WTC11 (cell line): ENCODE measurements around the gene HSPA6. TPM values are rescaled to one million over a fixed set of nuclear protein-coding genes. Genes with fewer than 3 reads are reported as not detected.
"Not testable (repeated sequence)": the region's sequence is repeated elsewhere in the genome, so short reads cannot be mapped to it uniquely, and the experiment has no call there.

ENCODE experiments used
- ATAC-seq: fragments of 200-7000 bp; cut with Tn5 transposase; 2 replicates; pipeline ENCODE4 v1.10.0; 2021; ENCODE audit warnings: mild to moderate bottlenecking, moderate library complexity
- Bru-seq: library from RNA; stranded (reverse); fragments of 400-500 nt; gene quantifications from one replicate; lab custom pipeline; 2021; lab: Mats Ljungman, UMichigan
- CTCF ChIA-PET: fragments of 300-600 bp; sonication (Branson Sonifier 250); formaldehyde crosslinking; loops from one replicate; lab custom pipeline; 2021; ENCODE audit warnings: antibody characterized with exemption; lab: Charles Lee
- POLR2A ChIA-PET: fragments of 350-600 bp; sonication (Branson Sonifier 250); formaldehyde crosslinking; loops from one replicate; lab custom pipeline; 2021; ENCODE audit warnings: antibody characterized with exemption; lab: Charles Lee
- DNase-seq: peaks from one replicate; pipeline ENCODE4 v3.0.0; 2021; ENCODE audit warnings: low spot score
- H3K27ac Mint-ChIP-seq: 2 replicates; pipeline ENCODE4 v1.8.0; 2021; ENCODE audit warnings: mixed read lengths
- H3K27me3 Mint-ChIP-seq: 2 replicates; pipeline ENCODE4 v1.8.0; 2021; ENCODE audit warnings: low read depth, mild to moderate bottlenecking, moderate library complexity, mixed read lengths
- H3K36me3 Mint-ChIP-seq: 2 replicates; pipeline ENCODE4 v1.8.0; 2021; ENCODE audit warnings: mixed read lengths
- H3K4me1 Mint-ChIP-seq: 2 replicates; pipeline ENCODE4 v1.8.0; 2022; ENCODE audit warnings: mixed read lengths
- H3K4me3 Mint-ChIP-seq: 2 replicates; pipeline ENCODE4 v1.8.0; 2021; ENCODE audit warnings: mild to moderate bottlenecking, moderate library complexity, mixed read lengths
- H3K9me3 Mint-ChIP-seq: 2 replicates; pipeline ENCODE4 v1.8.0; 2021; ENCODE audit warnings: mixed read lengths
- E2F4 ChIP-seq: sonication (generic); formaldehyde crosslinking; IDR thresholded peaks from 2 replicates; pipeline ENCODE4 v1.8.1; 2022; ENCODE audit warnings: low read depth, mild to moderate bottlenecking, moderate library complexity, missing genetic modification reagents, borderline replicate concordance
- ELF4 ChIP-seq: sonication (generic); formaldehyde crosslinking; IDR thresholded peaks from 2 replicates; pipeline ENCODE4 v1.8.1; 2022; ENCODE audit warnings: low read depth, mild to moderate bottlenecking, moderate library complexity, missing genetic modification reagents
- HMGA2 ChIP-seq: fragments of 250-450 bp; sonication (Bioruptor Pico); IDR thresholded peaks from 2 replicates; pipeline ENCODE4 v1.4.0; 2021; ENCODE audit warnings: mild to moderate bottlenecking, moderate library complexity
- HMGXB4 ChIP-seq: sonication (generic); formaldehyde crosslinking; IDR thresholded peaks from 2 replicates; pipeline ENCODE4 v1.8.1; 2023; ENCODE audit warnings: mild to moderate bottlenecking, moderate library complexity, missing genetic modification reagents
- RELA ChIP-seq: sonication (generic); formaldehyde crosslinking; IDR thresholded peaks from 2 replicates; pipeline ENCODE4 v1.8.1; 2022; ENCODE audit warnings: missing genetic modification reagents, mild to moderate bottlenecking, borderline replicate concordance
- TCF7 ChIP-seq: sonication (generic); formaldehyde crosslinking; IDR thresholded peaks from 2 replicates; pipeline ENCODE4 v1.8.0; 2022; ENCODE audit warnings: mild to moderate bottlenecking, low read depth, missing genetic modification reagents, moderate library complexity
- TP53 ChIP-seq: sonication (generic); formaldehyde crosslinking; IDR thresholded peaks from 2 replicates; pipeline ENCODE4 v1.8.1; 2023; ENCODE audit warnings: mild to moderate bottlenecking, missing genetic modification reagents
- ZNF219 ChIP-seq: sonication (generic); formaldehyde crosslinking; IDR thresholded peaks from 2 replicates; pipeline ENCODE4 v1.8.0; 2023; ENCODE audit warnings: missing genetic modification reagents, mild to moderate bottlenecking, borderline replicate concordance
- ZNF317 ChIP-seq: sonication (generic); formaldehyde crosslinking; IDR thresholded peaks from 2 replicates; pipeline ENCODE4 v1.8.1; 2023; ENCODE audit warnings: low read depth, mild to moderate bottlenecking, moderate library complexity, missing genetic modification reagents, borderline replicate concordance
- ZNF423 ChIP-seq: fragments of 250-450 bp; sonication (Bioruptor Pico); IDR thresholded peaks from 2 replicates; pipeline ENCODE4 v2.1.2; 2022; ENCODE audit warnings: mild to moderate bottlenecking, moderate library complexity
- ZNF512 ChIP-seq: sonication (generic); formaldehyde crosslinking; IDR thresholded peaks from 2 replicates; pipeline ENCODE4 v1.8.1; 2022; ENCODE audit warnings: missing genetic modification reagents, borderline replicate concordance
- long read RNA-seq, 3 experiments: library from RNA in 1 of 3; library from capped mRNA in 1 of 3; library from polyadenylated mRNA in 1 of 3; unstranded in 2 of 3; stranded (forward) in 1 of 3; transcript quantifications; one replicate each; pipeline ENCODE4 v2.0.0, GENCODE V29; 2021
- total RNA-seq: library from RNA; stranded (reverse); gene quantifications from 3 replicates; pipeline ENCODE4 v1.2.3, GENCODE V29; 2021
- TF ChIP-seq, protein P1 (sequence below): sonication (generic); formaldehyde crosslinking; IDR thresholded peaks from 2 replicates; pipeline ENCODE4 v1.8.0; 2022; ENCODE audit warnings: mild to moderate bottlenecking, missing genetic modification reagents

The HSPA6 gene
- 0.16 to 0.22 TPM in 2 of 3 replicates, not detected in the other for total RNA-seq
- not detected for Bru-seq, nascent RNA
- long read RNA-seq, experiment 1, partial matches to known transcripts, result 0 of 2 reads
- long read RNA-seq, experiment 1, other reads (novel, unspliced or antisense), result 0 of 2 reads
- long read RNA-seq, experiment 2, result 0 reads
- long read RNA-seq, experiment 3, result 0 reads

GRCh38 chr1:161523817-161524741 is at the start of gene HSPA6:
HSPA6 (plus strand) TSS chr1:161524540; CDS start chr1:161524659, 119 bp downstream.
- H3K4me1 Mint-ChIP-seq, CTCF ChIA-PET: not testable (repeated sequence)

DNA sequence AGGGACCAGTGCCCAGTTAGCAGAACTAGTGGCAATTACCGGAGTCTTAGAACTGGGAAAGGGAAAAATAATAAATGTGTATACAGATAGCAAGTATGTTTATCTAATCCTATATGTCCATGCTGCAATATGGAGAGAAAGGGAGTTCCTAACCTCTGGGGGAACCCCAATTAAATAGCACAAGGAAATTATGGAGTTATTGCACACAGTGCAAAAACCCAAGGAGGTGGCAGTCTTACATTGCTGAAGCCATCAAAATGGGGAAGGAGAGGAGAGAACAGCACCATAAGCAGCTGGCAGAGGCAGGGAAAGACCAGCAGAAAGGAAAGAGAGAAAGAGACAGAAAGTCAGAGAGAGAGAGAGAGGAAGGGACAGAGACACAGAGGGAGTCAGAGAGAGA is 46.6 kb upstream of the HSPA6 start:
- H3K36me3 Mint-ChIP-seq, result peaks cover 25% of the 10 kb centered on the region
- H3K27ac Mint-ChIP-seq, ATAC-seq, H3K4me3 Mint-ChIP-seq, POLR2A ChIA-PET, DNase-seq, CTCF ChIA-PET: not testable (repeated sequence)
- H3K4me1 Mint-ChIP-seq, result peaks cover 23% of the 10 kb centered on the region
- H3K9me3 Mint-ChIP-seq, result peaks cover 45% of the 10 kb centered on the region
- peaks cover 45% of the 10 kb centered on the region for H3K27me3 Mint-ChIP-seq

More at GRCh38 chr1:161523817-161524741, at the start of gene HSPA6:
- peak; percentile 62 for DNase-seq
- H3K36me3 Mint-ChIP-seq, POLR2A ChIA-PET: not testable (repeated sequence)
- peak; percentile 96 for TF ChIP-seq HMGXB4 (CRISPR knock-in tag)
- 0 out of 2 replicates have a peak, but pooled peaks have one; percentile 5 for TF ChIP-seq HMGA2 (CRISPR knock-in tag)
- TF ChIP-seq, all 79 proteins: peak for 2; not testable (repeated sequence) for 77
- ATAC-seq, result peak; percentile 75
- Mint-ChIP-seq H3K27me3 (peaks cover 64% of the 10 kb centered on the region), H3K4me3 (peak within 1 kb of the TSS; percentile 81)
- not testable (repeated sequence) for H3K9me3 Mint-ChIP-seq, H3K27ac Mint-ChIP-seq

DNA sequence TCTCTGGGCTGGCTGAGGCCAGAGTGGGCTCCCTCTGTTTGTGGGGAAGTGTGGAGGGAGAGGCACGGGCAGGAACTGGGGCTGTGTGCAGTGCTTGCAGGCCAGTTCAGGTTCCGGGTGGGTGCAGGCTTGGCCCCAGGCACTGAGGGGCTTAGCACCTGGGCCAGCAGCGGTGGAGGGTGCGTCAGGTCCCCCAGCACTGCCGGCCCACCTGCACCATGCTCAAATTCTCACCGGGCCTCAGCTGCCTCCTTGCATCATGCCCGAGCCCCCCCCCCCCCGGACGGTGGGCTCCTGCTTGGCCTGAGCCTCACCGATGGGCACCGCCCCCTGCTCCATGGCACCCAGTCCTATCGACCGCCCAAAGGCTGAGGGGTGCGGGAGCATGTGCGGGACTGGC is 45.4 kb upstream of the HSPA6 start:
- H3K27me3 Mint-ChIP-seq, result peaks cover 34% of the 10 kb centered on the region
- ATAC-seq, result no peak
- peaks cover 10% of the 10 kb centered on the region for H3K4me1 Mint-ChIP-seq
- CTCF ChIA-PET, result interaction anchor here (0.6 to 1.8 kb wide), 3 partner anchors 9 to 271 kb away, joined by 3 to 5 read pairs (median 4); partner anchors contain the start of gene DUSP12
- POLR2A ChIA-PET, result no interaction called here
- H3K27ac Mint-ChIP-seq, result no peak overlapping the region
- H3K9me3 Mint-ChIP-seq, result peaks cover 45% of the 10 kb centered on the region
- no peak for TF ChIP-seq TP53 (CRISPR knock-in tag)
- TF ChIP-seq ZNF317 (CRISPR knock-in tag), result no peak
- TF ChIP-seq, protein P1, sequence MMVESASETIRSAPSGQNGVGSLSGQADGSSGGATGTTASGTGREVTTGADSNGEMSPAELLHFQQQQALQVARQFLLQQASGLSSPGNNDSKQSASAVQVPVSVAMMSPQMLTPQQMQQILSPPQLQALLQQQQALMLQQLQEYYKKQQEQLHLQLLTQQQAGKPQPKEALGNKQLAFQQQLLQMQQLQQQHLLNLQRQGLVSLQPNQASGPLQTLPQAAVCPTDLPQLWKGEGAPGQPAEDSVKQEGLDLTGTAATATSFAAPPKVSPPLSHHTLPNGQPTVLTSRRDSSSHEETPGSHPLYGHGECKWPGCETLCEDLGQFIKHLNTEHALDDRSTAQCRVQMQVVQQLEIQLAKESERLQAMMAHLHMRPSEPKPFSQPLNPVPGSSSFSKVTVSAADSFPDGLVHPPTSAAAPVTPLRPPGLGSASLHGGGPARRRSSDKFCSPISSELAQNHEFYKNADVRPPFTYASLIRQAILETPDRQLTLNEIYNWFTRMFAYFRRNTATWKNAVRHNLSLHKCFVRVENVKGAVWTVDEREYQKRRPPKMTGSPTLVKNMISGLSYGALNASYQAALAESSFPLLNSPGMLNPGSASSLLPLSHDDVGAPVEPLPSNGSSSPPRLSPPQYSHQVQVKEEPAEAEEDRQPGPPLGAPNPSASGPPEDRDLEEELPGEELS (CRISPR knock-in tag), result no peak
- TF ChIP-seq E2F4 (CRISPR knock-in tag), result no peak
- TF ChIP-seq ZNF423 (CRISPR knock-in tag), result no peak
- TF ChIP-seq, all 79 proteins: peak for 0
- no peak overlapping the region for H3K4me3 Mint-ChIP-seq
- no peak for DNase-seq
- H3K36me3 Mint-ChIP-seq, result peaks cover 25% of the 10 kb centered on the region

DNA sequence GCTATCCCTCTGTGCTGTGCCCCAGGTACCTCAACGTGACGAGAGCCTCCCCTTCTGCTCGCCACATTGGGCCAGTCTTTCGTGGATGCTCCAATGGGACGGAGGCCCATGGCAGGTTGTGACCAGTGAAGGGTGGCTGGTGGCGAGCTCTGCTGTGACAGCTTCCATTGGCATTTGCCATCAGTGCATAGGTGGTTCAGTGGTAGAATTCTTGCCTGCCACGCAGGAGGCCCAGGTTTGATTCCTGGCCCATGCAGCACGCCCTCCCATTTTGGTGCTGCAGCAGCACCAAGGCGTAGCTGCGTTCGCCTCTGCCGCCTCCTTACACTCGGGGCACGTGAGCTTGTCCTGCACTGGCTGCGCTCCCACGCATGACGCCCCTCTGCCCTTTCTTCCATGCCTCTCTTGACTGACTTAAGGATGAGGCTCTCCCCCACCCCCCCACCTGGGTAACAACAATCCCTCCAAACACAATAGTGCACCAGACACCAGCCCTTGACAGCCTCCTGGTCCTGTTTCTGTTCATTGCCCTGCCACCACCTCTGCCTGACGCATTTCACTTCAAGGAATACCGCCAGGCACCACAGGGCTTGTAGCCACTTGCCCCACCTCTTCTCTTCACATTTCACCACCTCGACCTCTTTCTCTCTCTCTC is 43.8 kb upstream of the HSPA6 start:
- Mint-ChIP-seq H3K27ac (no peak overlapping the region), H3K9me3 (peaks cover 36% of the 10 kb centered on the region), H3K4me1 (no peaks in the 10 kb centered on the region), H3K27me3 (peaks cover 24% of the 10 kb centered on the region), H3K36me3 (peaks cover 21% of the 10 kb centered on the region), H3K4me3 (no peak overlapping the region)
- CTCF ChIA-PET, result interaction anchor here (1.5 to 1.8 kb wide), 2 partner anchors 246 to 269 kb away, joined by 4 to 5 read pairs; partner anchors contain the start of gene DUSP12
- DNase-seq, result no peak
- TF ChIP-seq, protein P1 (CRISPR knock-in tag), result no peak
- TF ChIP-seq RELA (CRISPR knock-in tag), result no peak
- TF ChIP-seq ZNF512 (CRISPR knock-in tag), result no peak
- TF ChIP-seq ZNF219, result no peak
- TF ChIP-seq TCF7 (CRISPR knock-in tag), result no peak
- TF ChIP-seq ELF4 (CRISPR knock-in tag), result no peak
- POLR2A ChIA-PET, result no interaction called here
- ATAC-seq, result peak; percentile 24; the same call in 1 of the 2 replicates
